Hindlimb muscle (tissue), 1 donor: ENCODE measurements around the gene PMVK. TPM values are rescaled to one million over a fixed set of nuclear protein-coding genes. Genes with fewer than 3 reads are reported as not detected.
"Not testable (repeated sequence)": the region's sequence is repeated elsewhere in the genome, so short reads cannot be mapped to it uniquely, and the experiment has no call there.

Source experiments
- DNase-seq: peaks from one replicate; pipeline ENCODE4 v3.0.0-alpha.2; 2013
- polyA plus RNA-seq: library from polyadenylated mRNA; unstranded; fragments of 120-200 nt; gene quantifications from one replicate; pipeline ENCODE4 v1.2.1, GENCODE V29; 2013; ENCODE audit not compliant: insufficient read length

PMVK gene
- 33.8 TPM for polyA plus RNA-seq

GRCh38 chr1:154936555-154937084 lies at the start of gene PMVK:
Gene PMVK, minus strand, starts transcription at chr1:154936719. Its CDS starts 34 bp downstream, at chr1:154936685.
- peak; percentile 96 for DNase-seq

- DNase-seq: no peak
Observed at GRCh38 chr1:154983776-154984466, 47.4 kb upstream of the PMVK start.

- peak; percentile 98 for DNase-seq
Observed at GRCh38 chr1:154982897-154983648, 46.6 kb upstream of the PMVK start, which contains the start of gene FLAD1. Gene FLAD1, plus strand, starts transcription at chr1:154983344. Its CDS starts 351 bp downstream, at chr1:154983695.

GRCh38 chr1:154982341-154982740 lies 45.8 kb upstream of the PMVK start:
- no peak for DNase-seq

GRCh38 chr1:154978360-154978759 lies 41.8 kb upstream of the PMVK start:
- no peak for DNase-seq

- DNase-seq: not testable (repeated sequence)
Observed at GRCh38 chr1:154977762-154978161, 41.2 kb upstream of the PMVK start.

GRCh38 chr1:154975409-154976059 lies 39.0 kb upstream of the PMVK start:
- DNase-seq: peak; percentile 52

GRCh38 chr1:154974808-154975408 lies 38.4 kb upstream of the PMVK start:
- peak; percentile 98 for DNase-seq

GRCh38 chr1:154974102-154974807 lies 37.7 kb upstream of the PMVK start, which contains the start of gene CKS1B:
Gene CKS1B, plus strand, starts transcription at chr1:154974681. Its CDS starts 65 bp downstream, at chr1:154974746.
- DNase-seq: peak; percentile 98

- DNase-seq: peak; percentile 92
Observed at GRCh38 chr1:154973344-154974101, 37.0 kb upstream of the PMVK start.

- DNase-seq: peak; percentile 54
Observed at GRCh38 chr1:154972517-154973343, 36.2 kb upstream of the PMVK start.

GRCh38 chr1:154972213-154972516 lies 35.6 kb upstream of the PMVK start:
- no peak for DNase-seq

- no peak for DNase-seq
Observed at GRCh38 chr1:154971341-154971998, 35.0 kb upstream of the PMVK start.

GRCh38 chr1:154970631-154971340 lies 34.3 kb upstream of the PMVK start, which contains the start of gene SHC1:
Gene SHC1, minus strand, starts transcription at chr1:154970747. Its CDS starts 221 bp downstream, at chr1:154970526.
- peak; percentile 97 for DNase-seq

GRCh38 chr1:154969860-154970452 lies 33.4 kb upstream of the PMVK start:
- peak; percentile 44 for DNase-seq

GRCh38 chr1:154969246-154969645 lies 32.7 kb upstream of the PMVK start:
- no peak for DNase-seq

GRCh38 chr1:154968731-154969130 lies 32.2 kb upstream of the PMVK start:
- no peak for DNase-seq

- no peak for DNase-seq
Observed at GRCh38 chr1:154967331-154967950, 30.9 kb upstream of the PMVK start.
